IMR-90 (cell line): ENCODE results near the gene PLEKHJ1.

Source experiments
- FOS ChIP-seq: fragments of 150-350 bp; IDR thresholded peaks from 2 replicates; pipeline ENCODE4 v1.6.1; 2016; ENCODE audit warnings: low read depth, low read length
- MAZ ChIP-seq: IDR thresholded peaks from 2 replicates; pipeline ENCODE4 v1.6.1; 2012; ENCODE audit warnings: low read depth, mild to moderate bottlenecking, low read length, improper control_type of control experiment, moderate library complexity, borderline replicate concordance
- POLR2A ChIP-seq: IDR thresholded peaks from 2 replicates; pipeline ENCODE4 v1.6.1; 2012; ENCODE audit warnings: mild to moderate bottlenecking, low read depth, low read length
- RCOR1 ChIP-seq: IDR thresholded peaks from 2 replicates; pipeline ENCODE4 v1.6.1; 2012; ENCODE audit warnings: mild to moderate bottlenecking, low read length, improper control_type of control experiment; ENCODE audit not compliant: insufficient replicate concordance
- RFX5 ChIP-seq: IDR thresholded peaks from 2 replicates; pipeline ENCODE4 v1.8.0; 2012; ENCODE audit warnings: low read depth, mild to moderate bottlenecking, low read length, moderate library complexity
- TF ChIP-seq, protein P1 (sequence below): conservative IDR thresholded peaks from 2 replicates; pipeline ENCODE4 v1.5.1; 2012; ENCODE audit warnings: mild to moderate bottlenecking, low read depth, low read length, improper control_type of control experiment

DNA sequence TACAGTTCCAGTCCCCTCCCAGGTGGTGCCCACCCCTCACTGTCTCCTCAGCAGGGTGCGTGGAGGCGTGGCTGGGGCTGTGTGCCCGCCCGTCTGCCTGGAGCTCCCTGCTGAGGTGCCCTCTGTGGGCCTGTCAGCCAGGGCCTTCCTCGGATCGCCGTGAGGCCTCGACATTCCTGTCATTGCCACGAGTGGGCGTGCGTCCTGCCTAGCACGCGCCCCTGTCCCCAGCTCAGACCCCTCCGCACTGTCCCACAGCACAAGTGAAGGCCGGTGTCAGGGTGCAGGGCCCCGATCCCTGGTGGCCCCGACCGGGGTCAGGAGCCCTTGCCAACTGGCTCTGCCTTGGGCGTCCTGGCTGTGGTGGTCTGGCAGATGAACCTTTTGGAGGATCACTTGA is 40.2 kb downstream of the PLEKHJ1 start:
- TF ChIP-seq, protein P1, sequence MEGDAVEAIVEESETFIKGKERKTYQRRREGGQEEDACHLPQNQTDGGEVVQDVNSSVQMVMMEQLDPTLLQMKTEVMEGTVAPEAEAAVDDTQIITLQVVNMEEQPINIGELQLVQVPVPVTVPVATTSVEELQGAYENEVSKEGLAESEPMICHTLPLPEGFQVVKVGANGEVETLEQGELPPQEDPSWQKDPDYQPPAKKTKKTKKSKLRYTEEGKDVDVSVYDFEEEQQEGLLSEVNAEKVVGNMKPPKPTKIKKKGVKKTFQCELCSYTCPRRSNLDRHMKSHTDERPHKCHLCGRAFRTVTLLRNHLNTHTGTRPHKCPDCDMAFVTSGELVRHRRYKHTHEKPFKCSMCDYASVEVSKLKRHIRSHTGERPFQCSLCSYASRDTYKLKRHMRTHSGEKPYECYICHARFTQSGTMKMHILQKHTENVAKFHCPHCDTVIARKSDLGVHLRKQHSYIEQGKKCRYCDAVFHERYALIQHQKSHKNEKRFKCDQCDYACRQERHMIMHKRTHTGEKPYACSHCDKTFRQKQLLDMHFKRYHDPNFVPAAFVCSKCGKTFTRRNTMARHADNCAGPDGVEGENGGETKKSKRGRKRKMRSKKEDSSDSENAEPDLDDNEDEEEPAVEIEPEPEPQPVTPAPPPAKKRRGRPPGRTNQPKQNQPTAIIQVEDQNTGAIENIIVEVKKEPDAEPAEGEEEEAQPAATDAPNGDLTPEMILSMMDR, result no peak
- TF ChIP-seq FOS (no peak), RCOR1 (no peak), RFX5 (no peak), POLR2A (no peak), MAZ (no peak)
